MM.1S (cell line): ENCODE results near the gene FAM107B.

Experiments
- DNase-seq: peaks from one replicate; pipeline ENCODE4 v3.0.0-alpha.2; 2015
- H2AFZ ChIP-seq: fragments of 300-600 bp; sonication (generic); 2 replicates; pipeline ENCODE4 v1.6.0; 2016; ENCODE audit warnings: antibody characterized with exemption, low read length
- H3F3A ChIP-seq: fragments of 300-600 bp; sonication (generic); 2 replicates; pipeline ENCODE4 v1.6.1; 2016; ENCODE audit warnings: mild to moderate bottlenecking, antibody characterized with exemption, low read length, moderate library complexity, mixed read lengths; ENCODE audit not compliant: insufficient read depth
- H3K27ac ChIP-seq: fragments of 300-600 bp; sonication (generic); 2 replicates; pipeline ENCODE4 v1.5.1; 2016; ENCODE audit warnings: mild to moderate bottlenecking, low read length
- H3K27me3 ChIP-seq: fragments of 300-600 bp; sonication (generic); replicated peaks from 2 replicates; pipeline ENCODE4 v1.6.0; 2016; ENCODE audit warnings: low read length; ENCODE audit not compliant: insufficient read depth
- H3K36me3 ChIP-seq: fragments of 300-600 bp; sonication (generic); replicated peaks from 2 replicates; pipeline ENCODE4 v1.6.1; 2016; ENCODE audit warnings: mild to moderate bottlenecking, low read length, mixed read lengths; ENCODE audit not compliant: insufficient read depth
- H3K4me1 ChIP-seq: fragments of 300-600 bp; sonication (generic); 2 replicates; pipeline ENCODE4 v1.6.1; 2016; ENCODE audit warnings: low read length, mixed read lengths
- H3K4me2 ChIP-seq: fragments of 300-600 bp; sonication (generic); 2 replicates; pipeline ENCODE4 v1.6.0; 2016; ENCODE audit warnings: low read depth, low read length
- H3K4me3 ChIP-seq: fragments of 300-600 bp; sonication (generic); 2 replicates; pipeline ENCODE4 v1.5.1; 2016; ENCODE audit warnings: low read length, mixed read lengths
- H3K79me2 ChIP-seq: fragments of 300-600 bp; sonication (generic); 2 replicates; pipeline ENCODE4 v1.6.1; 2016; ENCODE audit warnings: mixed run types, low read length, mixed read lengths
- H3K9ac ChIP-seq: fragments of 300-600 bp; sonication (generic); 2 replicates; pipeline ENCODE4 v1.6.1; 2016; ENCODE audit warnings: low read length, mixed read lengths
- H3K9me2 ChIP-seq: fragments of 300-600 bp; sonication (generic); replicated peaks from 2 replicates; pipeline ENCODE4 v1.6.1; 2016; ENCODE audit warnings: mild to moderate bottlenecking, low read length, mixed read lengths; ENCODE audit not compliant: insufficient read depth
- H3K9me3 ChIP-seq: fragments of 300-600 bp; sonication (generic); replicated peaks from 2 replicates; pipeline ENCODE4 v1.6.1; 2016; ENCODE audit warnings: mild to moderate bottlenecking, low read length, mixed read lengths; ENCODE audit not compliant: insufficient read depth
- H4K20me1 ChIP-seq: fragments of 300-600 bp; sonication (generic); 2 replicates; pipeline ENCODE4 v1.6.1; 2016; ENCODE audit warnings: mild to moderate bottlenecking, low read length, moderate library complexity, mixed read lengths; ENCODE audit not compliant: insufficient read depth
- CTCF ChIP-seq: fragments of 300-600 bp; sonication (generic); IDR thresholded peaks from 2 replicates; pipeline ENCODE4 v1.5.1; 2016; ENCODE audit warnings: antibody characterized with exemption, low read length, mixed read lengths
- EZH2 ChIP-seq: fragments of 300-600 bp; sonication (generic); optimal IDR thresholded peaks from 2 replicates; pipeline ENCODE3; 2017; ENCODE audit warnings: low read depth, mild to moderate bottlenecking, antibody characterized with exemption, low read length, mixed read lengths
- EZH2phosphoT487 ChIP-seq: fragments of 300-600 bp; sonication (generic); IDR thresholded peaks from 2 replicates; pipeline ENCODE4 v1.6.1; 2018; ENCODE audit warnings: antibody characterized with exemption, low read length

FAM107B gene

GRCh38 chr10:14604181-14605142 lies 170.2 kb downstream of the FAM107B start:
- no peaks in the 10 kb centered on the region for H4K20me1 ChIP-seq
- peak overlapping the region; percentile 35 for H2AFZ ChIP-seq
- peak overlapping the region; percentile 52; the same call in 1 of the 2 replicates for H3K9ac ChIP-seq
- peak overlapping the region; percentile 61 for H3K4me3 ChIP-seq
- DNase-seq, result peak; percentile 86
- peaks cover 42% of the 10 kb centered on the region for H3K79me2 ChIP-seq
- H3K27me3 ChIP-seq, result 0 out of 2 replicates have a peak, but pooled peaks cover 4% of the 10 kb centered on the region
- no peaks in the 10 kb centered on the region for H3K9me2 ChIP-seq
- no peak overlapping the region for H3K27ac ChIP-seq
- peak overlapping the region; percentile 49 for H3K4me2 ChIP-seq
- H3K9me3 ChIP-seq, result no peaks in the 10 kb centered on the region
- peaks cover 18% of the 10 kb centered on the region for H3K4me1 ChIP-seq
- H3F3A ChIP-seq, result 0 out of 2 replicates have a peak, but pooled peaks cover 13% of the 10 kb centered on the region
- no peak for TF ChIP-seq CTCF
- TF ChIP-seq EZH2phosphoT487, result no peak
- TF ChIP-seq EZH2, result no peak
- H3K36me3 ChIP-seq, result peaks cover 5% of the 10 kb centered on the region; the same call in 1 of the 2 replicates

GRCh38 chr10:14603534-14604102 lies 171.1 kb downstream of the FAM107B start:
- Histone ChIP-seq H3K27ac (peak overlapping the region; percentile 34; the same call in 1 of the 2 replicates), H3K4me2 (peak overlapping the region; percentile 62), H3K9me2 (no peaks in the 10 kb centered on the region), H3K4me3 (peak overlapping the region; percentile 78), H4K20me1 (no peaks in the 10 kb centered on the region), H3K9ac (peak overlapping the region; percentile 84), H3K4me1 (peaks cover 15% of the 10 kb centered on the region), H3K9me3 (no peaks in the 10 kb centered on the region), H2AFZ (no peak overlapping the region), H3K36me3 (peaks cover 5% of the 10 kb centered on the region; the same call in 1 of the 2 replicates), H3K27me3 (0 out of 2 replicates have a peak, but pooled peaks cover 4% of the 10 kb centered on the region), H3K79me2 (peaks cover 50% of the 10 kb centered on the region), H3F3A (0 out of 2 replicates have a peak, but pooled peaks cover 13% of the 10 kb centered on the region)
- peak; percentile 35 for DNase-seq
- TF ChIP-seq EZH2phosphoT487 (no peak), EZH2 (no peak), CTCF (no peak)

GRCh38 chr10:14602807-14603533 lies 171.7 kb downstream of the FAM107B start:
- peak overlapping the region; percentile 84 for H3K9ac ChIP-seq
- no peaks in the 10 kb centered on the region for H3K9me3 ChIP-seq
- peaks cover 11% of the 10 kb centered on the region for H3K4me1 ChIP-seq
- 0 out of 2 replicates have a peak, but pooled peaks cover 4% of the 10 kb centered on the region for H3K27me3 ChIP-seq
- no peaks in the 10 kb centered on the region for H4K20me1 ChIP-seq
- DNase-seq, result no peak
- peak overlapping the region; percentile 62 for H3K4me2 ChIP-seq
- no peaks in the 10 kb centered on the region for H3K9me2 ChIP-seq
- H3K36me3 ChIP-seq, result peaks cover 8% of the 10 kb centered on the region; the same call in 1 of the 2 replicates
- 0 out of 2 replicates have a peak, but pooled peaks cover 13% of the 10 kb centered on the region for H3F3A ChIP-seq
- peaks cover 57% of the 10 kb centered on the region for H3K79me2 ChIP-seq
- no peak for TF ChIP-seq EZH2phosphoT487
- no peak for TF ChIP-seq EZH2
- TF ChIP-seq CTCF, result no peak
- peak overlapping the region; percentile 60; the same call in 1 of the 2 replicates for H3K27ac ChIP-seq
- H2AFZ ChIP-seq, result no peak overlapping the region
- H3K4me3 ChIP-seq, result peak overlapping the region; percentile 78
